Stimulated activated CD8-positive, alpha-beta memory T cell treated with anti-CD3 and anti-CD28 coated beads, Interleukin-15, amount 100 ng/mL, for 48 hours (primary cell): ENCODE measurements around the gene NPL.

Experiments used
- DNase-seq, 2 donors: peaks; one replicate each; pipeline ENCODE4 v3.0.0-alpha.2; 2020; ENCODE audit warnings: low read depth in 2 of 2

NPL gene

DNA sequence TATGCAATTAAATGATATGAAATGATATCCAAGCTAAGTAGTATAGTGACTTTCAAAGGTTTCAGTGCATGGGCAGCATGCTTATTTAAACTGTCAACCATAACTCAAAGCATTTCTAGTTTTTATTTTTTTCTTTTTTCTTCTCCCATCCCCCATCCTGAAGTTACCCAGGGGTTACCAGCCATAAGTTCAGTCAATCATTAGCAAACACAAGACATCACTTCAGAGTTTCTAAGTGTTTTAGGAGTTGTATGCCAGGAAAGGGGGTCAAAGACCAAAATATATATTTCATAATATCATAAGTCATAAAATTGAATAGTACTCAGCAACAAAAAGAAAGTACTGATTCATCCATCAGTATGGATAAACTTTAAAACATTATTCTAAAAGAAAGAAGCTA lies 78.3 kb downstream of the NPL start:
- DNase-seq: no peak

DNA sequence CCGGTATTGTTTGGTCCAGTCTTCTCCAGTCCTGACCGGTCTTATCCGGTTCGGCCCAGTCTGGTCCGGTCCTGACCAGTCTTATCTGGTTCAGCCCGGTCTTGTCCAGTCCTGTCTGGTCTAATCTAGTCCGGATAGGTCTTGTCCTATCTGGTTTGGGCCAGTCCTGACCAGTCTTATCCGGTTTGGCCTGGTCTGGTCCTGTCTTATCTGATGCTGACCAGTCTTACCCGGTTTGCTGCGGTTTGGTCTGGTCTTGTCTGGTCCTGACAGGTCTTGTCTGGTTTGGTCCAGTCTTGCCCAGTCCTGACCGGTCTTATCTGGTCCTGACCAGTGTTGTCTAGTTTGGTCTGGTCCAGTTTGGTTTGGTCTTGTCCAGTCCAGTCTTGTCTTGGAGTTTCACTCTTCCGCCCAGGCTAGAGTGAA lies 79.7 kb downstream of the NPL start:
- no peak for DNase-seq

DNA sequence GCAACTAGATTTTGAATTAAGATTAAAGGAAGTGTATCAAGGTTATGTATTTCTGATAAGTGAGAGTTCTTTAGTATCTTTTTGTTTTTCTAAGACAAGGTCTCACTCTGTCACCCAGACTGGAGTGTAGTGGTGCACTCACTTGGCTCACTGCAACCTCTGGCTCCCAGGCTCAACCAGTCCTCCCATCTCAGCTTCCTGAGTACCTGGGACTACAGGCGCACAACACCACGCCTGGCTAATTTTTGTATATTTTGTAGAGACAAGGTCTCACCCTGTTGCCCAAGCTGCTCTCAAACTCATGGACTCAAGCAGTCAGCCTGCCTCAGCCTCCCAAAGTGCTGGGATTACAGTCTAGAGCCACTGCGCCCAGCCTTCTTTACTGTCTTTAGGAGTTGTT lies 83.3 kb downstream of the NPL start:
- no peak for DNase-seq

DNA sequence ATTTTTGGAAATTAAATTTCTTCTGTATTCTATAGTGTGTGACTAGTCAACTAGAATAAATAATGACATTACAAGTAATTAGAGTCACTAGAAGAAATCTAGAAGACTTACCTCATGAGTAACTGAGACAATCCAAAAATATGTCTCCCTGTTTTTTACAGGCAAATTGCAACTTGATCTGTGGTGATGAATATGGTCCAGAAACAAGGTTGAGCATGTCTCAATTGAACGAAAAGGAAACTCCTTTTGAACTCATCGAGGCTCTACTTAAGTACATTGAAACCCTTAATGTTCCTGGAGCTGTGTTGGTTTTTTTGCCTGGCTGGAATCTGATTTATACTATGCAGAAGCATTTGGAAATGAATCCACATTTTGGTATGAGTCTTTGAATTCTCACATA lies 86.3 kb downstream of the NPL start:
- no peak for DNase-seq

DNA sequence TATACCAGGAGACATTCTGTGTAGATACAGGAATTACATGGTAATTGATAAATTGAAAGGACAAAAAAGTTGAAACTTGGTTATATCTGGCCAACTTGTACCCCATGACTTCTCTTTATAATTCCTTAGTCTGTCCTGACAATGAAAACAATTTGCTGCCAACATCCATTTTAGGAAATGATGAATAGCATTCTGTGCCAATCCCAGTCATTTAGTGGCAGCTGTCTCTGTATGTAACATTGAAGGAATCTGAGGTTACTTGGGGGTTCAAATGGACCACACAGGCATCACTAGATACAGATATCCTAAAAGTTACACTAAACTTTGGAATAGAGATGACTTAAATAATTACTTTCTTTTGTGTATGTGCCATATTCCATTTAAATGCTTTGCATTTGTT lies 87.8 kb downstream of the NPL start:
- no peak for DNase-seq

DNA sequence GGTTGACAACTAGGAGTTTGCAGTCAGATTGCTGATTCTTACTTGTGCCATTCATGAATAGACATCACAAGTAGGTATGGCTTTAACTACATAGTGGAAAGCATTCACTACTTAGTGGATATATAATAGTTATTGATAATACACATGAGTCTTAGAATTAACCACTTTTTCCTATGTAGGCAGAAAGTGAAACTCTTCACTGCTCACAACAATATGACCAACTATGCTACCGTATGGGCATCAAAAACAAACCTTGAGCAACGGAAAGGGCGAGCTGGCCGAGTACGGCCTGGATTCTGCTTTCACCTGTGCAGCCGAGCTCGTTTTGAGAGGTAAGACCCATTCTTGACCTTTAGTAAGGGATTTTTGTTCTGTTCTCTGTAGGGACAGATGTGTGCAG lies 88.3 kb downstream of the NPL start:
- no peak for DNase-seq
